LoVo (cell line): ENCODE data around the gene NCS1.

Experiments used
- DNase-seq: peaks from one replicate; pipeline ENCODE4 v3.0.0-alpha.2; 2016; ENCODE audit warnings: low spot score

NCS1 gene

GRCh38 chr9:130176760-130177159, 4.6 kb downstream of the NCS1 start:
- no peak for DNase-seq

GRCh38 chr9:130177898-130178805, 5.9 kb downstream of the NCS1 start:
- DNase-seq: no peak

GRCh38 chr9:130179331-130179907, 7.2 kb downstream of the NCS1 start:
- no peak for DNase-seq

GRCh38 chr9:130180516-130180915, 8.3 kb downstream of the NCS1 start:
- DNase-seq: no peak

- no peak for DNase-seq
Measured at GRCh38 chr9:130181678-130182380, 9.6 kb downstream of the NCS1 start.

- DNase-seq: no peak
Measured at GRCh38 chr9:130182381-130182909, 10.2 kb downstream of the NCS1 start.

GRCh38 chr9:130183133-130183762, 11.0 kb downstream of the NCS1 start:
- no peak for DNase-seq

- DNase-seq: no peak
Measured at GRCh38 chr9:130185017-130185416, 12.8 kb downstream of the NCS1 start.

- DNase-seq: no peak
Measured at GRCh38 chr9:130185490-130186031, 13.4 kb downstream of the NCS1 start.

- no peak for DNase-seq
Measured at GRCh38 chr9:130186051-130186450, 13.8 kb downstream of the NCS1 start.

- DNase-seq: peak; percentile 71
Measured at GRCh38 chr9:130186839-130187522, 14.8 kb downstream of the NCS1 start.

- no peak for DNase-seq
Measured at GRCh38 chr9:130187523-130187846, 15.3 kb downstream of the NCS1 start.

- DNase-seq: no peak
Measured at GRCh38 chr9:130188860-130189481, 16.8 kb downstream of the NCS1 start.

GRCh38 chr9:130189840-130190239, 17.6 kb downstream of the NCS1 start:
- DNase-seq: no peak

GRCh38 chr9:130191068-130191748, 19.0 kb downstream of the NCS1 start:
- no peak for DNase-seq

GRCh38 chr9:130191749-130192120, 19.5 kb downstream of the NCS1 start:
- DNase-seq: no peak

- DNase-seq: no peak
Measured at GRCh38 chr9:130192382-130192999, 20.3 kb downstream of the NCS1 start.

- DNase-seq: no peak
Measured at GRCh38 chr9:130193103-130193502, 20.9 kb downstream of the NCS1 start.

- DNase-seq: no peak
Measured at GRCh38 chr9:130193531-130194377, 21.6 kb downstream of the NCS1 start.
